ENCODE data around the gene KLHL6. TPM values are rescaled to one million over a fixed set of nuclear protein-coding genes. Genes with fewer than 3 reads are reported as not detected.
A peak's percentile ranks its signal among the peaks of the same experiment; 100 is the strongest.

KLHL6 gene
- total and polyA plus RNA-seq, 2 of the 8 experiments (the other 6 are each of a cell fraction or from before 2014, with no cell fraction given), result 0.05 TPM; not detected in 1

GRCh38 chr3:183447206-183448001, 108.1 kb downstream of the KLHL6 start (continued):
- TF ChIP-seq SUZ12 (IDR thresholded peaks at IDR 0.05; ENCODE audit: low read length) (no peak), EGR1 (IDR thresholded peaks at IDR 0.05; ENCODE audit: borderline replicate concordance, low read depth, low read length) (0 out of 2 replicates have a peak, but pooled peaks have one; percentile 34), SP2 (IDR thresholded peaks at IDR 0.05; ENCODE audit: low read length) (no peak), ZNF274 (IDR thresholded peaks at IDR 0.05; ENCODE audit: borderline replicate concordance, extremely low read depth, low read length) (no peak), CHD1 (IDR thresholded peaks at IDR 0.05; ENCODE audit: low read depth, low read length) (no peak), CTBP2 (IDR thresholded peaks at IDR 0.05; ENCODE audit: borderline replicate concordance, insufficient read depth, insufficient read length, low read length) (peak; percentile 85), CHD7 (IDR thresholded peaks at IDR 0.05; ENCODE audit: insufficient replicate concordance, low read length) (no peak), KDM4A (IDR thresholded peaks at IDR 0.05; ENCODE audit: low read depth, low read length, severe bottlenecking) (peak; percentile 97), SIN3A (conservative IDR thresholded peaks at IDR 0.05 in 1 of 2, IDR thresholded peaks at IDR 0.05 in 1 of 2; ENCODE audit: low read depth in 1 of 2, low read length in 2 of 2) (peak; percentile 72 to 85; a peak in 2 of 4 replicates)
